HCT116 (cell line): Measurements from ENCODE around the gene CRISPLD2. TPM values are rescaled to one million over a fixed set of nuclear protein-coding genes. Genes with fewer than 3 reads are reported as not detected.

ENCODE experiments used
- ATAC-seq: fragments of 200-7000 bp; cut with Tn5 transposase; 2 replicates; pipeline ENCODE4 v1.9.1; 2020; ENCODE audit warnings: mild to moderate bottlenecking, moderate library complexity
- BruUV-seq: library from RNA; stranded (reverse); fragments of 400-500 nt; replicated peaks from 2 replicates; lab custom pipeline; 2021; lab: Mats Ljungman, UMichigan
- CTCF ChIA-PET: fragments of 300-600 bp; sonication (Branson Sonifier 250); formaldehyde crosslinking; loops from one replicate; lab custom pipeline; 2021; ENCODE audit warnings: antibody characterized with exemption; lab: Charles Lee
- POLR2A ChIA-PET: fragments of 300-600, 350-600 bp; sonication (Branson Sonifier 250); formaldehyde crosslinking; loops from one replicate; lab custom pipeline; 2021; ENCODE audit warnings: antibody characterized with exemption; lab: Charles Lee
- RAD21 ChIA-PET, 2 experiments: fragments of 300-600 bp; sonication (Branson Sonifier 250); formaldehyde crosslinking; loops; one replicate each; lab custom pipeline; 2023; ENCODE audit warnings: low total read pairs in 2 of 2; ENCODE audit not compliant: uncharacterized antibody in 2 of 2, unreplicated experiment in 2 of 2, low non-redundant PET in 1 of 2; lab: Charles Lee
- DNase-seq: peaks from one replicate; pipeline ENCODE4 v3.0.0-alpha.2; 2010; ENCODE audit warnings: low read depth, low spot score
- H2AFZ ChIP-seq: fragments of 200-600 bp; shearing (Covaris generic), sonication (generic); 2 replicates; pipeline ENCODE4 v1.6.1; 2017; ENCODE audit warnings: low read depth, mixed run types, mixed read lengths, antibody characterized with exemption, low read length; ENCODE audit not compliant: poor library complexity, severe bottlenecking
- H3K27ac ChIP-seq: 2 replicates; pipeline ENCODE4 v1.5.1; 2012; ENCODE audit warnings: low read depth, low read length
- H3K27me3 ChIP-seq: fragments of 200-600 bp; sonication (generic); 2 replicates; pipeline ENCODE4 v1.6.1; 2016; ENCODE audit warnings: mixed run types, low read length, mixed read lengths; ENCODE audit not compliant: insufficient read depth
- H3K36me3 ChIP-seq, 2 experiments: fragments of 200-500 bp in 1 of 2; fragments of 200-600 bp in 1 of 2; sonication (Bioruptor generic) in 1 of 2; sonication (generic) in 1 of 2; 2 replicates each; pipeline versions ENCODE4 v1.5.1 to v1.6.1; 2014 to 2016; ENCODE audit warnings: low read length in 2 of 2, inconsistent platforms in 1 of 2, mixed read lengths in 1 of 2, mixed run types in 1 of 2; ENCODE audit not compliant: insufficient read depth in 2 of 2, control insufficient read depth in 1 of 2
- H3K4me1 ChIP-seq, 2 experiments: fragments of 200-600 bp in 1 of 2; sonication (generic) in 1 of 2; 2 replicates each; pipeline versions ENCODE4 v1.5.1 to v1.6.1; 2012 to 2017; ENCODE audit warnings: low read length in 2 of 2, inconsistent platforms in 1 of 2, mild to moderate bottlenecking in 1 of 2, mixed read lengths in 1 of 2, mixed run types in 1 of 2, moderate library complexity in 1 of 2; ENCODE audit not compliant: insufficient read depth in 2 of 2, control insufficient read depth in 1 of 2
- H3K4me2 ChIP-seq: fragments of 200-600 bp; sonication (generic); 2 replicates; pipeline ENCODE4 v1.6.1; 2017; ENCODE audit warnings: mixed run types, low read length, mixed read lengths
- H3K4me3 ChIP-seq, 2 experiments: fragments of 200-600 bp in 1 of 2; sonication (generic) in 1 of 2; replicated peaks in 1 of 2; 2 replicates each; pipeline ENCODE4 v1.5.1; 2011 to 2016; ENCODE audit warnings: low read length in 2 of 2, control low read depth in 1 of 2, low read depth in 1 of 2, mild to moderate bottlenecking in 1 of 2, mixed read lengths in 1 of 2, mixed run types in 1 of 2
- H3K79me2 ChIP-seq: fragments of 200-600 bp; sonication (generic); 2 replicates; pipeline ENCODE4 v1.6.1; 2017; ENCODE audit warnings: mild to moderate bottlenecking, mixed run types, low read length, moderate library complexity, mixed read lengths; ENCODE audit not compliant: insufficient read depth
- H3K9ac ChIP-seq: fragments of 200-600 bp; sonication (generic); 2 replicates; pipeline ENCODE4 v1.6.1; 2016; ENCODE audit warnings: low read length, mixed read lengths
- H3K9me2 ChIP-seq: fragments of 200-600 bp; sonication (generic), shearing (Covaris generic); 2 replicates; pipeline ENCODE4 v1.6.1; 2017; ENCODE audit warnings: mixed run types, mild to moderate bottlenecking, moderate library complexity; ENCODE audit not compliant: insufficient read depth
- H3K9me3 ChIP-seq, 2 experiments: fragments of 200-500 bp in 1 of 2; fragments of 200-600 bp in 1 of 2; sonication (Bioruptor generic) in 1 of 2; sonication (generic) in 1 of 2; 2 replicates each; pipeline ENCODE4 v1.6.1; 2014 to 2017; ENCODE audit warnings: low read length in 2 of 2, mixed read lengths in 2 of 2, inconsistent platforms in 1 of 2, low read depth in 1 of 2, mild to moderate bottlenecking in 1 of 2, mixed run types in 1 of 2, moderate library complexity in 1 of 2; ENCODE audit not compliant: control insufficient read depth in 1 of 2, insufficient read depth in 1 of 2
- H4K20me1 ChIP-seq: fragments of 200-600 bp; sonication (generic), shearing (Covaris generic); 2 replicates; pipeline ENCODE4 v1.6.1; 2017; ENCODE audit warnings: mixed run types, mild to moderate bottlenecking, moderate library complexity; ENCODE audit not compliant: insufficient read depth
- CBX3 ChIP-seq: IDR thresholded peaks from 2 replicates; pipeline ENCODE4 v1.6.1; 2012; ENCODE audit warnings: low read depth
- CTCF ChIP-seq, 3 experiments: fragments of 200-600 bp in 1 of 3; sonication (generic) in 1 of 3; IDR thresholded peaks in 2 of 3; conservative IDR thresholded peaks in 1 of 3; 2 replicates each; pipeline ENCODE4 v1.5.1; 2012 to 2017; ENCODE audit warnings: low read depth in 2 of 3, low read length in 2 of 3, antibody characterized with exemption in 1 of 3, borderline replicate concordance in 1 of 3, control low read depth in 1 of 3, mild to moderate bottlenecking in 1 of 3, mixed read lengths in 1 of 3, mixed run types in 1 of 3, moderate library complexity in 1 of 3; ENCODE audit not compliant: insufficient read depth in 1 of 3
- EGR1 ChIP-seq: IDR thresholded peaks from 2 replicates; pipeline ENCODE4 v1.6.1; 2012; ENCODE audit warnings: low read depth
- EZH2 ChIP-seq: fragments of 200-600 bp; sonication (generic); IDR thresholded peaks from 2 replicates; pipeline ENCODE4 v1.6.1; 2017; ENCODE audit warnings: antibody characterized with exemption, mixed run types
- EZH2phosphoT487 ChIP-seq: fragments of 200-600 bp; IDR thresholded peaks from 2 replicates; pipeline ENCODE4 v1.6.1; 2018; ENCODE audit warnings: antibody characterized with exemption, borderline replicate concordance
- JUND ChIP-seq: IDR thresholded peaks from 2 replicates; pipeline ENCODE4 v1.6.1; 2012
- POLR2A ChIP-seq: IDR thresholded peaks from 2 replicates; pipeline ENCODE4 v1.7.0; 2011; ENCODE audit warnings: borderline replicate concordance; ENCODE audit not compliant: insufficient read depth, insufficient read length; ENCODE audit errors: extremely low read depth
- POLR2AphosphoS5 ChIP-seq: IDR thresholded peaks from 2 replicates; pipeline ENCODE4 v1.6.1; 2011; ENCODE audit warnings: mild to moderate bottlenecking, low read depth, low read length, moderate library complexity
- ZNF274 ChIP-seq: fragments of 200-500 bp; sonication (Bioruptor generic); IDR thresholded peaks from 2 replicates; pipeline ENCODE4 v1.6.1; 2014; ENCODE audit warnings: mild to moderate bottlenecking, low read depth, low read length, inconsistent platforms
- intact Hi-C: fragments of 100-400 bp; cut with micrococcal nuclease; formaldehyde crosslinking; loops from 2 replicates; pipeline ENCODE4 v1.10.0; 2022
- total RNA-seq: library from RNA; stranded (reverse); gene quantifications from one replicate; pipeline ENCODE4 v1.2.1, GENCODE V29; 2021; ENCODE audit not compliant: unreplicated experiment

The CRISPLD2 gene
- total RNA-seq, 1 experiment from 2014 or later, result 4.6 TPM

- no peaks in the 10 kb centered on the region for H3K9me2 ChIP-seq
- H3K9me3 ChIP-seq, result no peaks in the 10 kb centered on the region
- no peak for ATAC-seq
- H3K36me3 ChIP-seq, result no peaks in the 10 kb centered on the region
- BruUV-seq, result no TSS peak
- no peaks in the 10 kb centered on the region for H3K79me2 ChIP-seq
- H3K9ac ChIP-seq, result no peak overlapping the region
- no peak overlapping the region for H3K27ac ChIP-seq
- H3K4me3 ChIP-seq, result no peak overlapping the region
- no peak for DNase-seq
- CTCF ChIA-PET, result interaction anchor here (1.1 kb wide), 1 partner anchor 151 kb away, joined by 3 read pairs; no protein-coding TSS in a partner anchor
- H2AFZ ChIP-seq, result no peak overlapping the region
- POLR2A ChIA-PET, result no interaction called here
- no peaks in the 10 kb centered on the region for H4K20me1 ChIP-seq
- peaks cover 0 to 7% of the 10 kb centered on the region in 2 experiments; a peak in 2 of 4 replicates for H3K4me1 ChIP-seq
- no peak overlapping the region for H3K4me2 ChIP-seq
- TF ChIP-seq EZH2 (no peak), EZH2phosphoT487 (no peak), CBX3 (no peak), POLR2AphosphoS5 (no peak), ZNF274 (no peak), CTCF (IDR thresholded peaks at IDR 0.05 in 2 of 3, conservative IDR thresholded peaks at IDR 0.05 in 1 of 3; ENCODE audit: borderline replicate concordance in 1 of 3, insufficient read depth in 1 of 3, low read depth in 2 of 3, low read length in 2 of 3) (no peak), JUND (no peak), EGR1 (no peak), POLR2A (no peak)
- H3K27me3 ChIP-seq, result no peaks in the 10 kb centered on the region
- intact Hi-C loops, result no loop called here
- RAD21 ChIA-PET, result no interaction called here
Observed at GRCh38 chr16:84947022-84947421, 127.2 kb downstream of the CRISPLD2 start.
